22Rv1 (cell line): ENCODE measurements around the gene EIF4E1B.

Experiments used
- ZFX ChIP-seq: fragments of 450-650 bp; IDR thresholded peaks from 2 replicates; pipeline ENCODE4 v1.6.1; 2017; ENCODE audit warnings: antibody characterized with exemption, borderline replicate concordance
- TF ChIP-seq, protein P1 (sequence below): fragments of 450-650 bp; IDR thresholded peaks from 2 replicates; pipeline ENCODE4 v1.5.1; 2017; ENCODE audit warnings: mild to moderate bottlenecking

DNA sequence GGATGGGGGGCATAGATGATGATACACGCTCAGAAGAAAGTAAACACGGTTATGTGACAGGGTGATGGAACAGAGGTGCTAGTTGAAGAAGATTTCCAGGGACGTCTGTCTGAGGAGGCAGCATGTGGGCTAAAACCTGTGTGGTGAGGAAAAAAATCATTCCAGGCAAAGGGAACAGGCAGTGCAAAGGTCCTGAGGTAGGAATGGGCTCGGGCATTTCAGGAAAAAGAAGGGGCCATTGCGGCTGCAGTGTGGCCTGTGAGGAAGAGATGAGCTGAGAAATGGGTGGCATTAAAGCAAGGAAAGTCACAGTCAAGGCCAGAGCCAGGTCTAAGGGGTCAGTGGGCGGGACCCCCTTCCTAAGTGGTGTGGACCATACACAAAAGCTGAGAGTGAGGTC, 35.0 kb downstream of the EIF4E1B start:
- TF ChIP-seq, protein P1, sequence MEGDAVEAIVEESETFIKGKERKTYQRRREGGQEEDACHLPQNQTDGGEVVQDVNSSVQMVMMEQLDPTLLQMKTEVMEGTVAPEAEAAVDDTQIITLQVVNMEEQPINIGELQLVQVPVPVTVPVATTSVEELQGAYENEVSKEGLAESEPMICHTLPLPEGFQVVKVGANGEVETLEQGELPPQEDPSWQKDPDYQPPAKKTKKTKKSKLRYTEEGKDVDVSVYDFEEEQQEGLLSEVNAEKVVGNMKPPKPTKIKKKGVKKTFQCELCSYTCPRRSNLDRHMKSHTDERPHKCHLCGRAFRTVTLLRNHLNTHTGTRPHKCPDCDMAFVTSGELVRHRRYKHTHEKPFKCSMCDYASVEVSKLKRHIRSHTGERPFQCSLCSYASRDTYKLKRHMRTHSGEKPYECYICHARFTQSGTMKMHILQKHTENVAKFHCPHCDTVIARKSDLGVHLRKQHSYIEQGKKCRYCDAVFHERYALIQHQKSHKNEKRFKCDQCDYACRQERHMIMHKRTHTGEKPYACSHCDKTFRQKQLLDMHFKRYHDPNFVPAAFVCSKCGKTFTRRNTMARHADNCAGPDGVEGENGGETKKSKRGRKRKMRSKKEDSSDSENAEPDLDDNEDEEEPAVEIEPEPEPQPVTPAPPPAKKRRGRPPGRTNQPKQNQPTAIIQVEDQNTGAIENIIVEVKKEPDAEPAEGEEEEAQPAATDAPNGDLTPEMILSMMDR, result no peak
- TF ChIP-seq ZFX, result no peak
